ENCODE measurements around the gene BTBD9. TPM values are rescaled to one million over a fixed set of nuclear protein-coding genes. Genes with fewer than 3 reads are reported as not detected.
A peak's percentile ranks its signal among the peaks of the same experiment; 100 is the strongest.

The BTBD9 gene
- 21.4 and 27.6 TPM in 2 replicates for total RNA-seq (ENCODE audit: low replicate concordance)

DNA sequence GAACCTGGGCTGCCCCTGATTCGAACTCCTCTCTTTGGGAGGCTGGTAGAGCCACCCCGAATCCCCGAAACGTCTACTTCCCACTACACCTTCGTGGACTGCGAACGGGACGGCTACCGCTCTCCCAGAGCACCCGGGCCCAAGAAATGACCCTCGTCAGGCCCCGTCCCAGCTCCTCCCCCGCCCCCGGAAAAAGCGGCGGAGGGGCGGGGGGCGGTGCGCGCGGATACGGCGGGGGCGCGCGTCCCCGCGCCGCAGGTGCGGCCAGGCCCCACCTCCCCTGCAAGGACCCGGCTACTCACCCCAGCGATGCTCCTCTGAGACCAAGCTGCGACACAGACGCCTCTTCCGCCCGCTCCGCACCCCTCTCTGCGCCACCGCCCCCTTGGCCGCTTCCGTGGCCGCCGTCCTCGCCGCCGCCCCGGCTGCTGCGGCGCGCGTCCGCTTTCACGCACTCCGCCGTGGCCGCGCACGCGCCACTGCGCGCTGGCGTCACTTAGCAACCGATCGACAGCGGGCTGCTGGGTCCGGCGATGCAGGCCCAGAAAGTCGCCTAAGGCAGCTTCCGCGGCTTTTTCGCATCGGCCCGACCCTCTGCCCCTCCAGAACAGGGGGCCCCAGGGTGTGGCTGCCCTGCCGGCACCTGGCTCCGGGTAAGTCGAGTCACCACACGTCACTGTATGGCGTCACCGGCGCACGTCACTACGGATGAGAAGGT lies at the start of gene BTBD9:
Gene BTBD9, minus strand, starts transcription at position 432 of the 718 bp plus-strand sequence.
- DNase-seq (ENCODE audit: low read depth): peak; percentile 80
- peak within 1 kb of the TSS; percentile 95 for H3K4me3 ChIP-seq (ENCODE audit: low read depth, low read length)
- TF ChIP-seq, protein P1, sequence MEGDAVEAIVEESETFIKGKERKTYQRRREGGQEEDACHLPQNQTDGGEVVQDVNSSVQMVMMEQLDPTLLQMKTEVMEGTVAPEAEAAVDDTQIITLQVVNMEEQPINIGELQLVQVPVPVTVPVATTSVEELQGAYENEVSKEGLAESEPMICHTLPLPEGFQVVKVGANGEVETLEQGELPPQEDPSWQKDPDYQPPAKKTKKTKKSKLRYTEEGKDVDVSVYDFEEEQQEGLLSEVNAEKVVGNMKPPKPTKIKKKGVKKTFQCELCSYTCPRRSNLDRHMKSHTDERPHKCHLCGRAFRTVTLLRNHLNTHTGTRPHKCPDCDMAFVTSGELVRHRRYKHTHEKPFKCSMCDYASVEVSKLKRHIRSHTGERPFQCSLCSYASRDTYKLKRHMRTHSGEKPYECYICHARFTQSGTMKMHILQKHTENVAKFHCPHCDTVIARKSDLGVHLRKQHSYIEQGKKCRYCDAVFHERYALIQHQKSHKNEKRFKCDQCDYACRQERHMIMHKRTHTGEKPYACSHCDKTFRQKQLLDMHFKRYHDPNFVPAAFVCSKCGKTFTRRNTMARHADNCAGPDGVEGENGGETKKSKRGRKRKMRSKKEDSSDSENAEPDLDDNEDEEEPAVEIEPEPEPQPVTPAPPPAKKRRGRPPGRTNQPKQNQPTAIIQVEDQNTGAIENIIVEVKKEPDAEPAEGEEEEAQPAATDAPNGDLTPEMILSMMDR (IDR thresholded peaks at IDR 0.05; ENCODE audit: insufficient read depth, low read length): no peak

- H3K4me3 ChIP-seq (ENCODE audit: low read depth, low read length): no peak overlapping the region
- TF ChIP-seq, protein P1 (IDR thresholded peaks at IDR 0.05; ENCODE audit: insufficient read depth, low read length): no peak
Observed at GRCh38 chr6:38688579-38689087, 48.9 kb upstream of the BTBD9 start.

DNA sequence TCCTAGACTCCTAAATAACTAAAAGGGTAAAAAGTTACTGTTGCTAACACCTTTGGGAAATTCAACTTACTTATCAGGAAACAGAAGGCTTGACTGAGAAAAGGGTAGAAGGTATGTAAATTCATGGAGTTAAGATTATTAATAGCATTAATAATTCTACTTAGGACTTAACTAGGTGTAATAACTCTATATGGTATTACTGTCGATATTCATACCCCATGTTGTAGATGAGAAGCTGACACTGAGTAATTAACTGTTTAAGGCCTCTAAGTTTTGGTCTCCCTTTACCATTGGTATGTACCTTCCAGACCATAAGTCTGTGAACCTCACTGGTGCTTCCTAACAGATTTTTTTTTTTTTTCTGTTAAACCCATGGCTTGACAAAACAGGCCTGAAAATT lies 47.8 kb upstream of the BTBD9 start:
- TF ChIP-seq, protein P1 (IDR thresholded peaks at IDR 0.05; ENCODE audit: insufficient read depth, low read length): no peak

More at GRCh38 chr6:38688579-38689087, 48.9 kb upstream of the BTBD9 start:
- DNase-seq (ENCODE audit: low read depth): no peak

DNA sequence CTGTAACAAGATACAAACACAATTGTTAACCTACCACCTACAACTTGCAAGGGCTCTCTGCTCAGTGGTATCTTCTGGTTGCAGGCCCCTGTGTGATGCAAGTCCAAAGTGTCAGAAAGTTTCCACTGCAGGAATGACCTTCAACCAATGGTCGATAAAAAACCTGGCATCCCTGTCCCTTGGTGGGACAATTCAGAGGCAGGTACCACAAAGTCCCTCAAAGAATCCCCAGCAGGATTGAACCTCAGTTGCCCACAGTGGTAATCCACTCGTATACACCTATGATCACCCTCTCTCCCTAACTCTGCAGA lies 47.3 kb upstream of the BTBD9 start:
- DNase-seq (ENCODE audit: low read depth): no peak

More for the DNA sequence above, 47.8 kb upstream of the BTBD9 start:
- no peak for DNase-seq (ENCODE audit: low read depth)
- H3K4me3 ChIP-seq (ENCODE audit: low read depth, low read length): no peak overlapping the region

DNA sequence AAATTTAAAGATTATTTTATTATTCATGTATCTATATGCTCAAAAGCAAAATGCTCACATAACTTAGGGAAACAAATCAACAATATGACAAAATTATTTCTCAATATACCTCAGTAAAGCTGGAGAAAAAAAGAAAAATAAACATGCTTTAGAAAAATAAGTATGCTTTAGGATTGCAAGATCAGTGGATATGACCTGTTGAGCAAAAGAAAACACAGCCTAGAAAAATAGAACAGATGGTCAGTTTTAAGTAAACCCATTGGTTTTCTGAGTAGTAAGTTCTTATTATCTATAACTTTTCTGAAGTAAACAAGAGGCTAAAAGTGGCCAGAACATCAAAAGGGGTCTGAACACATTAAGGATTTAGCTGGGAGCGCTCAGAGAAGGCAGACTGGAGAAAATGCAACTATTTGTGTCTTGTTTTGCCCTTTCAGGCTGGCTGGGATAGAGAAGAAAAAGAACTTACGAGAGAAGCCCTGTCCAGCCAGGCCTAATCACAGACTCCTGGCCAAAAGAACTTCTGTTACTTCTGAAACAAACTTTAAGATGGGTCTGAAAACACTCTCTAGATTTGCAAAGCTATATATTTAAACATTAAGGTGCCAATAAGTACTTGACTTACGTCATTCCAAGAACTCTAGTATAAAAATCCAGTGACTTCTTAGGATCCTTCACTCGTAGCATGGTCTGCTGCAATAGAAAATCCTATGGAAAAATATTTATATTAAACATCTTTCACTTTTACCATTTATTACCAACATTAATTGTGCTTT lies 46.7 kb upstream of the BTBD9 start:
- DNase-seq (ENCODE audit: low read depth): no peak
- no peak overlapping the region for H3K4me3 ChIP-seq (ENCODE audit: low read depth, low read length)
- TF ChIP-seq, protein P1 (IDR thresholded peaks at IDR 0.05; ENCODE audit: insufficient read depth, low read length): no peak

More for the DNA sequence above, 47.3 kb upstream of the BTBD9 start:
- no peak overlapping the region for H3K4me3 ChIP-seq (ENCODE audit: low read depth, low read length)
- TF ChIP-seq, protein P1 (IDR thresholded peaks at IDR 0.05; ENCODE audit: insufficient read depth, low read length): no peak

GRCh38 chr6:38684904-38685303 lies 45.2 kb upstream of the BTBD9 start:
- TF ChIP-seq, protein P1 (IDR thresholded peaks at IDR 0.05; ENCODE audit: insufficient read depth, low read length): no peak
- no peak for DNase-seq (ENCODE audit: low read depth)

More at GRCh38 chr6:38684904-38685303, 45.2 kb upstream of the BTBD9 start:
- H3K4me3 ChIP-seq (ENCODE audit: low read depth, low read length): no peak overlapping the region
